Testis (tissue), 3 donors: ENCODE results near the gene ZIM2. TPM values are rescaled to one million over a fixed set of nuclear protein-coding genes. Genes with fewer than 3 reads are reported as not detected.

Experiments
- DNase-seq: peaks from one replicate; pipeline ENCODE4 v3.0.0-alpha.2; 2019
- H3K27ac ChIP-seq, 2 donors: fragments of 200-600 bp; sonication (generic); one replicate each; pipeline ENCODE4 v1.5.1; 2019
- H3K27me3 ChIP-seq: fragments of 200-600 bp; sonication (generic); one replicate; pipeline ENCODE4 v1.5.1; 2019
- H3K36me3 ChIP-seq: fragments of 200-600 bp; sonication (generic); one replicate; pipeline ENCODE4 v1.5.1; 2017; ENCODE audit warnings: low read depth; ENCODE audit errors: missing control alignments
- H3K4me1 ChIP-seq: fragments of 200-600 bp; sonication (generic); one replicate; pipeline ENCODE4 v1.5.1; 2019
- H3K4me3 ChIP-seq, 2 donors: fragments of 200-600 bp; sonication (generic); one replicate each; pipeline ENCODE4 v1.5.1; 2017 to 2019
- H3K9me3 ChIP-seq: fragments of 200-600 bp; sonication (generic); one replicate; pipeline ENCODE4 v1.5.1; 2017
- CTCF ChIP-seq, 3 experiments: fragments of 450-650 bp in 2 of 3; fragments of 200-600 bp in 1 of 3; sonication (generic) in 1 of 3; IDR thresholded peaks; one replicate each; pipeline ENCODE4 v1.5.1; 2016 to 2019; ENCODE audit warnings: antibody characterized with exemption in 3 of 3, mild to moderate bottlenecking in 2 of 3, moderate library complexity in 1 of 3
- POLR2A ChIP-seq: fragments of 450-650 bp; IDR thresholded peaks from one replicate; pipeline ENCODE4 v1.6.1; 2017; ENCODE audit warnings: antibody characterized with exemption, mild to moderate bottlenecking, moderate library complexity
- WGBS, 2 donors: methylation state at CpG; one replicate each; pipeline ENCODE4 v1.1.5; 2018; 5-methylcytosine and 5-hydroxymethylcytosine counted together
- intact Hi-C: fragments of 100-400 bp; cut with DNase I; formaldehyde crosslinking; loops from one replicate; pipeline ENCODE4 v1.15.1; 2023; ENCODE audit warnings: low total_unique reads
- polyA plus RNA-seq: library from polyadenylated mRNA; stranded (reverse); fragments of 350-450 nt; fragmentation: Illumina TruSeq; extraction: RNeasy Lipid Tissue Mini Kit (QIAGEN cat#74804); gene quantifications from one replicate; pipeline ENCODE4 v1.2.3, GENCODE V29; 2014; ENCODE audit warnings: low read depth, low replicate concordance; ENCODE audit not compliant: insufficient read depth
- total RNA-seq, 2 donors: library from RNA; depleted of rRNA; stranded (reverse); fragments of >200 nt; gene quantifications; one replicate each; pipeline ENCODE4 v1.2.3, GENCODE V29; 2016

The ZIM2 gene
- total and polyA plus RNA-seq, 3 donors from 2014 or later: 9.7 to 18.3 (median 12.9) TPM

GRCh38 chr19:56837492-56838023 lies 3.0 kb downstream of the ZIM2 start:
- no peaks in the 10 kb centered on the region for H3K9me3 ChIP-seq
- H3K4me1 ChIP-seq: peaks cover 9% of the 10 kb centered on the region
- peak; percentile 88 for DNase-seq
- H3K27ac ChIP-seq: peak overlapping the region; percentile 73 to 82
- 37 to 38% methylated on average over 15 to 25 of the region's 25 CpGs for WGBS, 2 donors
- intact Hi-C loops: no loop called here
- peak overlapping the region; percentile 59 to 82 for H3K4me3 ChIP-seq
- peak; percentile 62 to 78 (median 66) for TF ChIP-seq CTCF (IDR thresholded peaks at IDR 0.05)
- no peak for TF ChIP-seq POLR2A
- no peaks in the 10 kb centered on the region for H3K36me3 ChIP-seq
- no peaks in the 10 kb centered on the region for H3K27me3 ChIP-seq

GRCh38 chr19:56837004-56837403 lies 3.5 kb downstream of the ZIM2 start:
- intact Hi-C loops: no loop called here
- Histone ChIP-seq H3K36me3 (no peaks in the 10 kb centered on the region), H3K4me1 (peaks cover 9% of the 10 kb centered on the region), H3K27me3 (no peaks in the 10 kb centered on the region), H3K9me3 (no peaks in the 10 kb centered on the region), H3K27ac (peak overlapping the region; percentile 2 to 73), H3K4me3 (peak overlapping the region; percentile 59 to 82)
- peak; percentile 49 for DNase-seq
- 30 to 48% methylated on average over 6 of the region's 6 CpGs for whole genome bisulfite sequencing, 2 donors
- TF ChIP-seq CTCF (IDR thresholded peaks at IDR 0.05): peak in 1 of 3 experiments; percentile 5
- TF ChIP-seq POLR2A: no peak

- H3K27me3 ChIP-seq: no peaks in the 10 kb centered on the region
- H3K4me1 ChIP-seq: peaks cover 5% of the 10 kb centered on the region
- no peaks in the 10 kb centered on the region for H3K36me3 ChIP-seq
- intact Hi-C loops: no loop called here
- no peaks in the 10 kb centered on the region for H3K9me3 ChIP-seq
- H3K4me3 ChIP-seq: no peak overlapping the region
- TF ChIP-seq POLR2A: no peak
- TF ChIP-seq CTCF (IDR thresholded peaks at IDR 0.05): no peak
- 68 to 71% methylated on average over 9 of the region's 9 CpGs for WGBS, 2 donors
- no peak for DNase-seq
- no peak overlapping the region for H3K27ac ChIP-seq
Measured at GRCh38 chr19:56836059-56836458, 4.5 kb downstream of the ZIM2 start.

GRCh38 chr19:56835401-56835800 lies 5.1 kb downstream of the ZIM2 start:
- Histone ChIP-seq H3K27me3 (no peaks in the 10 kb centered on the region), H3K27ac (no peak overlapping the region), H3K36me3 (no peaks in the 10 kb centered on the region), H3K4me3 (no peak overlapping the region), H3K9me3 (no peaks in the 10 kb centered on the region), H3K4me1 (peaks cover 5% of the 10 kb centered on the region)
- intact Hi-C loops: no loop called here
- DNase-seq: no peak
- TF ChIP-seq CTCF (IDR thresholded peaks at IDR 0.05): no peak
- no peak for TF ChIP-seq POLR2A
